ENCODE data around the gene SCYL2.
"Not testable (repeated sequence)": the region's sequence is repeated elsewhere in the genome, so short reads cannot be mapped to it uniquely, and the experiment has no call there.

Gene SCYL2

DNA sequence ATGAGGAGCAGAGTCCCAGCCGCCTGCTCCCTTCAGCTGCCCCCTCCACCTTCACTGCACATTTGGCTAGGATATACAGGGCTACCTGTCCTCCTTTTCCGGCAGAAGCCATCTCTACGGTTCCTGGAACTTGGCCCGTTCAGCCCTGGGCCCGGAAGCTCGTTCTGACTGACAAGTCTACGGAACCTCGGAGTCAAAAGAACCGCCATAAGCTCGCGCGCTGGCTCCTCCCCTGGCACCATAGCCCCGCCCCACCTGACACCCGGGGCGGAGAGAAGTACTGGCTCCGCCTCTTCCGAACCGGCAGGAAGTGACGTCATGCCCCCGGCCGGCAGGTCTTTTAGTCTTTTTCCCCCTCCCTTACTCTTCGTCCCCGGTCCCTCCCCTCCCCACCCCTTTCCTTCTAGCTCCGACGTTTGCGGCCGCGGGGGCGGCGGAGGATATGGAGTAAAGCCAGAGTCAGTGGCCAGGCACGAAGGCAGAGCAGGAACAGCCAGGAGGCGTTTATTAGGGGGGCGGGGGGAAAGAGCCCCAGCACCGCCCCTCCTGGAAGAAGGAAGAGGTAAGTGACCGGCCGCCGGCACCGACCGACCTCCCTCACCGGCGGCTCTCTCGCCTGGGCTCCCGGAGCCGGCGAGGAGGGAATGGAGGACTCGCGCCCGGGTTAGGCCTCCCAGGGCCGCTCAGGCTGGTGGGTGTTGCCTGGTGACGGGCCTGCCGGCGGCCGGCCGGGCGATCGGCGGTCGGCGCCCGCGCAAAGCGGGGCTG lies at the start of gene SCYL2, which contains the start of gene DEPDC4:
SCYL2 (plus strand) TSS at position 343 of the 768 bp plus-strand sequence. CDS start 15,794 bp downstream, outside the sequence.
DEPDC4 (minus strand) TSS at position 245 of the 768 bp plus-strand sequence; CDS start at position 242, 3 bp downstream.
- in situ Hi-C loops (cut with HindIII; ENCODE audit: low sequenced_read_pairs), result no loop called here

- in situ Hi-C loops (cut with HindIII; ENCODE audit: low sequenced_read_pairs), result no loop called here
Observed at GRCh38 chr12:100219328-100220109, 47.5 kb upstream of the SCYL2 start.

DNA sequence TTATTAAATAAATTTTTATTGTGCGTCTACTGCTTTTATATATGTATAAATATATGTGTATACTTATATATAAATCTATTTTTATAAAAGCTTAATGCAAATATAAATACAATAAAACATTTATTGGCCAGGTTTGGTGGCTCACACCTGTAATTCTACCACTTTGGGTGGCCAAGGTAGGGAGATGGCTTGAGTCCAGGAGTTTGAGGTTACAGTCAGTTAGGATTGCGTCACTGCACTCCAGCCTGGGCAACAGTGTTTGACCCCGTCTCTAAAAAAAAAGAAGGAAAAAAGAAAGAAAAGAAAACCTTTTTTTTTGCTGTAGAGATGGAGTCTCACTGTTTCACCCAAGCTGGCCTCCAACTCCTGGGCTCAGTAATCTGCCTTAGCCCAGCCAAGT lies 45.5 kb upstream of the SCYL2 start:
- in situ Hi-C loops (cut with HindIII; ENCODE audit: low sequenced_read_pairs), result no loop called here

DNA sequence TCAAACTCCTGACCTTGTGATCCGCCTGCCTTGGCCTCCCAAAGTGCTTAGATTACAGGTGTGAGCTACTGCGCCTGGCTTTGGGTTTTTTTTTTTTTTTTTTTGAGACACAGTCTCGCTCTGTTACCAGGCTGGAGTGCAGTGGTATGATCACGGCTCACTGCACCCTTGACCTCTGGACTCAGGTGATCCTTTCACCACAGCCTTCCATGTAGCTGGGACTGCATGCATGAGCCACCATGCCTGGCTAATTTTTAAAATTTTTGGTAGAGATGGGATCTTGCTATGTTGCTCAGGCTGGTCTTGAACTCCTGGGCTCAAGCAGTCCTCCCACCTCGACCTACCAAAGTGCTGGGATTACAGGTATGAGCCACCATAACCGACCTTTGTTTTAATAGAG lies 44.8 kb upstream of the SCYL2 start:
- in situ Hi-C loops (cut with HindIII; ENCODE audit: low sequenced_read_pairs), result not testable (repeated sequence)

DNA sequence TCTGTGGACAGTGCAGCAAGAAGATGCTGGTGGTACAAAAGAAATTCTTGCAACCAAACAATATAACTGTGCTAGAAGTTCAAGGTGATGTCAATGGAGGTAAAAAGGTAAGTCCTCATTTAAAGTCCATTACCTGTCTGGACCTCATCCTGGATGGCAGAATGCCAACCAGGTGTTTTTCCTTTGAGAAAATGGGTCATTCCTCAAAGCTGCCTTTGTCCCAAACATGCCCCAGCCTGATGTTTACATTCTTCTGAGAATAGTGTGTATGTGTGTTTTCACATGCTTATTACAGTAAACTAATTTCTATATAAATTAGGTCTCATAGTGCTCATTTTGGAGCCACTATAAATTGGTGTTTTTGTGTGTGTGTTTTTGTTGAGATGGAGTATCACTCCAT lies 41.5 kb upstream of the SCYL2 start:
- in situ Hi-C loops (cut with HindIII; ENCODE audit: low sequenced_read_pairs), result no loop called here

GRCh38 chr12:100229036-100229635 lies 37.8 kb upstream of the SCYL2 start:
- in situ Hi-C loops (cut with HindIII; ENCODE audit: low sequenced_read_pairs), result no loop called here

DNA sequence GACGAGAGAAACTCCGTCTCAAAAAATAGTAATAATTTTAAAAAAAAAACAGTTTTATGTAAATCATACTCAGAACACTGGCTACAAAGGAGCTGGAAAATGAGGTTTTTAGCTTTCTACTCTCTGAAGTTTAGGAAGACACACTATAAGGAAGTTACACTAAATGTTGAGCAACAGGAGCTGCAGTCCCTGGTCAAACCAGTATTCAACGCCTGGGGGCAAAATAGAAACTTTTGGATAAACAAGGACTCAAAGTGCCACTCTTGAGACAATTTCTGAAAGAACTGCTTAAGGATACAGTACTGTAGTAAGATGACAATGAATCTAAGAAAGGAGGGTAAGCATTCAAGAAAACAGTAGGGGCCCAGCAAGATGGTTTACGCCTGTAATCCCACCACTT lies 37.1 kb upstream of the SCYL2 start:
- in situ Hi-C loops (cut with HindIII; ENCODE audit: low sequenced_read_pairs), result no loop called here

- in situ Hi-C loops (cut with HindIII; ENCODE audit: low sequenced_read_pairs), result not testable (repeated sequence)
Observed at GRCh38 chr12:100231873-100232272, 35.1 kb upstream of the SCYL2 start.

GRCh38 chr12:100234166-100234565 lies 32.8 kb upstream of the SCYL2 start:
- in situ Hi-C loops (cut with HindIII; ENCODE audit: low sequenced_read_pairs), result no loop called here

DNA sequence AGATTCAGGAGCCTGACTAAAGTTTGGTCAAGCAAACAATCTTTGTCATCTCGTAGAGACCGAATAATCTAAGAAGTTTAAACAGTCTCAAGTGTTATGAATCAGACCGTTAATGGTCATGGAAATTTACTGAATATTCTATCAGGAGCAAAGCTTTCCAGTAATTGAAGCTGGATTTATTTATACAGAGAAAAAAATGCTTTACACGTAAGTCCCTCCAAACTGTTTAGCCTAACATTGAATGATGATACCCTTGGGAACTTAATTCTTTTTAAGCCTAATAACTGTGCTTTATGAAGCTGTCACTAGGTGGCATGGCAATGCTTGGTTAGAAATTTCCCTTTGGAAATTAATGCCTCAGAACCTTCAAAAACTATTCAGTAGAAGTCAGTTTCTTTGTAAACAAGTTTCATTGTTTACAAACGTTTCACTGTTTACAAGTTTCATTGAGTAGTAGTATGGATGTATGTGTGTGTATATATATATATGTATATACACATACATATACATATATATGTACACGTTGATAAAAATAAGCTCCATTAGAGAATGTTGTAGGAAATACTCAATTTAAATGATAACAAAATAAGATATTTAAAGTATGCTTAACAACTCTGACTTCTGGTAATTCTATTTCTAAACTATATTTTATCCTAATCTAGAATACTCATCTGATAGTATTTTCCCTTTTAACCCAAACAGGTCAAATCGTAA lies 32.2 kb upstream of the SCYL2 start:
- in situ Hi-C loops (cut with HindIII; ENCODE audit: low sequenced_read_pairs), result no loop called here

DNA sequence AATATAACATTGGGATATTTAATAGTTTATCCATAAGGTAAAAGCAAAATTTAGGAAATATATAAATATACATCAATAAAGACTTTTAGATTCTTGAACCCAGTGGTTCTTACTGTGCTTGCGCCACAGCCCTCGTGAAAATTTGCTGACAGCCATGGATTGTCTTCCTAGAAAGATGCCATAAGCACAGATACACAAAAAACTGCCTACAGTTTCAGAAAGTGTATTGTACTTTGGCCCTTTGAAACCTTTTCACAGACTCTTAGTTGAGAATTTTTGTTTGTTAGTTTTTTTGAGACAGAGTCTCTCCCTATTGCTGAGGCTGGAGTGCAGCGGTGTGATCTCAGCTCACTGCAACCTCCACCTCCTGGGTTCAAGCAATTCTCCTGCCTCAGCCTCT lies 28.2 kb upstream of the SCYL2 start:
- in situ Hi-C loops (cut with HindIII; ENCODE audit: low sequenced_read_pairs), result no loop called here

DNA sequence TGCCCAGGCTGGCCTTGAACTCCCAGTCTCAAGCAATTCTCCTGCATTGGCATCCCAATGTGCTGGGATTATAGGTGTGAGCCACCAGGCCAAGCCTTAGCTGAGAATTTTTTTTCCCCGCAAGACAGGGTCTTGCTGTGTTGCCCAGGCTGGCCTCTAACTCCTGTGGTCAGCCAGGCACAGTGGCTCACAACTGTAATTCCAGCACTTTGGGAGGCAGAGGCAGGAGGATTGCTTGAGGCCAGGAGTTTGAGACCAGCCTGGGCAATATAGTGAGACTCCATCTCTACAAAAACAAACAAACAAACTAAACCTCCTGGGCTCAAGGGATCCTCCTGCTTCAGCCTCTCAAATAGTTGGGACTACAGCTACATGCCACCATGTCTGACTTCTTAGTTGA lies 27.4 kb upstream of the SCYL2 start:
- in situ Hi-C loops (cut with HindIII; ENCODE audit: low sequenced_read_pairs), result no loop called here

GRCh38 chr12:100243137-100243536 lies 23.8 kb upstream of the SCYL2 start:
- in situ Hi-C loops (cut with HindIII; ENCODE audit: low sequenced_read_pairs), result no loop called here

DNA sequence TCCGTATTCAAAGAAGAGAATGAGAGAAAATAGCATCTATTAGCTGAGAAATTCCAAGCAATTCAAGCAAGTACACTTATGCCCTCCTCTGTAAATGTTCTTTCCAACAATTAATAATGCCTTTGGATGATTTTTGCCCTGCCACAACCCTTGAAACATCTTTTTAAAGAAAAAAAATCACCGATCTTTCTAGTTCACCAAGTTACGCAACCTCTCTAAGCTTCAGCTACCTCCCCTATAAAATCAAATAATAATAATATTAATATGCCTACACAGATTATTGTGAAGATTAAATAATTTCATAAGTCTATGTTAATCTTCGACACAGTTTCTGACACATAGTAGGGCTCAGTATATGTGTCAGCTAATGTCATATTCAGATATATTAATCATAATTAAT lies 19.2 kb upstream of the SCYL2 start:
- in situ Hi-C loops (cut with HindIII; ENCODE audit: low sequenced_read_pairs), result no loop called here

GRCh38 chr12:100248886-100249285 lies 18.1 kb upstream of the SCYL2 start:
- in situ Hi-C loops (cut with HindIII; ENCODE audit: low sequenced_read_pairs), result no loop called here

DNA sequence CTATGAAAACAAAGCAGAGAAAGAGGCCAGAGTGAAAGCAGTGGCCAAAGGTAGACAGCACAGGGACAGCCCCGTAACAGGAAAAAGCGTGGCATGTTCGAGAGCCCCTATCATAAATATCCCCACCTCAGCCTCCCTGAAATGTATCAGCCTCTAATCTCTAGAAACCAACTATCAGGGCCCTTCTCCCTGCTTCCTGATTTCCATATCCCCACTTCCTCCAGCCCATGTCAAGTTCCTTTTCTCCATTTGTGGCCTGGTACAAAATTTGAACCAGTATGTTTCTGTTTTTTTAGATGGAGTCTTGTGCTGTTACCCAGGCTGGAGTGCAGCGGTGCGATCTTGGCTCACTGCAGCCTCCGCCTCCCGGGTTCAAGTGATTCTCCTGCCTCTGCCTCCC lies 17.0 kb upstream of the SCYL2 start:
- in situ Hi-C loops (cut with HindIII; ENCODE audit: low sequenced_read_pairs), result no loop called here

GRCh38 chr12:100251917-100252316 lies 15.1 kb upstream of the SCYL2 start:
- in situ Hi-C loops (cut with HindIII; ENCODE audit: low sequenced_read_pairs), result no loop called here

GRCh38 chr12:100253437-100253836 lies 13.5 kb upstream of the SCYL2 start:
- in situ Hi-C loops (cut with HindIII; ENCODE audit: low sequenced_read_pairs), result no loop called here

DNA sequence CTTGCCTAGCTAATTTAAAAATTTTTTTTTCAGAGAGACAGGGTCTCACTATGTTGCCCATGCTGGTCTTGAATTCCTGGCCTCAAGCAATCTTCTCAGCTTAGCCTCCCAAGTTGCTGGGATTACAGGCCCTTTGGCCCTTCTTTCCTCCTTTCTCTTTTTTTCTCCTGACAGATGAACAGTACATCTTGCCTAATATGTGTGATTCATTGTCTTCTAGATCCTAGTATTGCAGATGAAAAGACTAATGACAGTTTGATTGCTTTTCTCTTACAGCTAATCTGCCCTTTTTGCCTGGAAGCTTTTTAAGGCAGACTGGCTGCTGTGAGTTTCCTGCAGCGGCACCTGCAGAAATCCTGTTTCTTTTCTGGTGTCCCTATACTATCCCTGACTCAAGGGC lies 12.1 kb upstream of the SCYL2 start:
- in situ Hi-C loops (cut with HindIII; ENCODE audit: low sequenced_read_pairs), result no loop called here

GRCh38 chr12:100258127-100258526 lies 8.8 kb upstream of the SCYL2 start:
- in situ Hi-C loops (cut with HindIII; ENCODE audit: low sequenced_read_pairs), result no loop called here

GRCh38 chr12:100263131-100263530 lies 3.8 kb upstream of the SCYL2 start:
- in situ Hi-C loops (cut with HindIII; ENCODE audit: low sequenced_read_pairs), result no loop called here
